ENCODE measurements around the gene RPP25L. TPM values are rescaled to one million over a fixed set of nuclear protein-coding genes. Genes with fewer than 3 reads are reported as not detected.

The RPP25L gene
- total RNA-seq, 2 donors from 2014 or later = 29.9 to 49.2 TPM

DNA sequence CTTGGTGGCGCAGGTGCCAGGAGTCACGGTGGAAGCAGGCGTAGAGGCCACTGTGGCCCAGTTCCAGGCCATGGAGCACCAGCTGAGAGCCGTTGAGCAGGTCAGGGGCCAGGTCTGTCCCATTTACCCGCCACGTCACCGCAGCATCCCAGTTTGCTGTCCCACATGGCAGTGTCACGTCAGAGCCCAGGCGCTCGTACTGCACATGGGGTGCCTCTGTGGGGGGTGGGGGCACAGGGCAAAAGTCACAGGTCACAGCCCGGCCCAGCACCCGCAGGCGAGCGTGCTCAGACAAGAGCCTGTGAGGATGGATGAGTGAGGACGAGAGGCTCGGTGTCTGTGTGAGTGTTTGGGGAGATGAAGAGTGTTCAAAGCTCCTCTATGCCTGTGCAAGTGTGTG, 47.3 kb downstream of the RPP25L start:
- Histone ChIP-seq H3K27ac (no peak overlapping the region), H3K4me1 (peaks cover 0 to 43% of the 10 kb centered on the region in 2 donors), H3K36me3 (no peaks in the 10 kb centered on the region), H3K27me3 (no peaks in the 10 kb centered on the region), H3K9me3 (no peaks in the 10 kb centered on the region), H3K4me3 (no peak overlapping the region)
- no peak for DNase-seq (ENCODE audit: low spot score)
- TF ChIP-seq, protein P1, sequence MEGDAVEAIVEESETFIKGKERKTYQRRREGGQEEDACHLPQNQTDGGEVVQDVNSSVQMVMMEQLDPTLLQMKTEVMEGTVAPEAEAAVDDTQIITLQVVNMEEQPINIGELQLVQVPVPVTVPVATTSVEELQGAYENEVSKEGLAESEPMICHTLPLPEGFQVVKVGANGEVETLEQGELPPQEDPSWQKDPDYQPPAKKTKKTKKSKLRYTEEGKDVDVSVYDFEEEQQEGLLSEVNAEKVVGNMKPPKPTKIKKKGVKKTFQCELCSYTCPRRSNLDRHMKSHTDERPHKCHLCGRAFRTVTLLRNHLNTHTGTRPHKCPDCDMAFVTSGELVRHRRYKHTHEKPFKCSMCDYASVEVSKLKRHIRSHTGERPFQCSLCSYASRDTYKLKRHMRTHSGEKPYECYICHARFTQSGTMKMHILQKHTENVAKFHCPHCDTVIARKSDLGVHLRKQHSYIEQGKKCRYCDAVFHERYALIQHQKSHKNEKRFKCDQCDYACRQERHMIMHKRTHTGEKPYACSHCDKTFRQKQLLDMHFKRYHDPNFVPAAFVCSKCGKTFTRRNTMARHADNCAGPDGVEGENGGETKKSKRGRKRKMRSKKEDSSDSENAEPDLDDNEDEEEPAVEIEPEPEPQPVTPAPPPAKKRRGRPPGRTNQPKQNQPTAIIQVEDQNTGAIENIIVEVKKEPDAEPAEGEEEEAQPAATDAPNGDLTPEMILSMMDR (IDR thresholded peaks at IDR 0.05) = no peak

DNA sequence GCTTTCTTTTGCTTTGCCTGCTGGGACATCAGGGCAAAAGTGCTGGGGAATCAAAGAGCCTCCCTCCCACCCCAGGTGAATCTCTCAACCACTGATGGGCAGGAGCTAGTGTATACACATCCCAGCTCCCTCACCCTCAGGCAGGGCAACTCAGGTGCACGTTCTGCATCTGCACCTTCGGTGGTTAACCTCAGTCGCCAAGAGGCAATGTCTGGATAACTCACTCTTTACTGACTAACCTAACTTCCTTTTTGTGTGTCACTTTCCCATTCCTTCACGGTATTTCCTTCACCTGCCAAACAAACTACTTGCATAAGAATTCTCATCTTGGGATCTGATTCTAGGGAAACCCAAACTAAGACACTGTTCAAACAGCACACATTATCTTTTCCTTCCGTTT, 48.6 kb downstream of the RPP25L start:
- H3K4me1 ChIP-seq = peaks cover 0 to 51% of the 10 kb centered on the region in 2 donors
- no peaks in the 10 kb centered on the region for H3K27me3 ChIP-seq
- H3K4me3 ChIP-seq = no peak overlapping the region
- no peaks in the 10 kb centered on the region for H3K36me3 ChIP-seq
- TF ChIP-seq, protein P1 (IDR thresholded peaks at IDR 0.05) = no peak
- H3K27ac ChIP-seq = no peak overlapping the region
- DNase-seq (ENCODE audit: low spot score) = no peak
- no peaks in the 10 kb centered on the region for H3K9me3 ChIP-seq

DNA sequence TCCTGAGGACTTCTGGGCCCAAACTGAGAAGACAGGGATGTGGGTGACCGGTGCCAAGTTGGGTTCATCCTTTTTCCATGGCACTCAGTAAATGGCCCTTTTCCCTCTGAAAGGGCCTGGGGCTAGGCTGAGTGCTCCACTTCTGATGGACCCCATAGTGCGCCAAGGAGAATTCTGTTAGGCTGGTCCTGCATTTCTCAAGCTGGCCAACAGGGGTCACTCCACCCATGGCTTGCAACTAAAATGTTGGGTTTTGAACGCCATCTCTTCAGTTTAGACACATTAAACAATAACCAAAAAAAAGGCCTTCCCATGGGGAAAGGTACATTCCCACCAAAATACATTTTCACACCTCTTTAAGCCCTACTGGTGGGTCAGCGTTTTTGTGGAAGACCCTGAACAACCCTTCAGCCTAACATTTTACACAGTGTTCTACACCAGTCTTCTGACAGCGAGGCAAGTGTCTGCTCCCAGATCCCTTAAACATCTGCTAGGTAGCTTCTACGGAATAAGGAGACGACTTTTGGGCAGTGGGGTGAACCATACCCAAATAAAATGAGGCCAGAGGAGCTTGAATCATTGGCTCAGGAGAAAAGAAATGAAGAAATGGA, 49.7 kb downstream of the RPP25L start:
- TF ChIP-seq, protein P1 (IDR thresholded peaks at IDR 0.05) = no peak
- DNase-seq (ENCODE audit: low spot score) = no peak
- Histone ChIP-seq H3K36me3 (no peaks in the 10 kb centered on the region), H3K9me3 (no peaks in the 10 kb centered on the region), H3K4me3 (no peak overlapping the region), H3K27me3 (no peaks in the 10 kb centered on the region), H3K27ac (no peak overlapping the region), H3K4me1 (peaks cover 0 to 43% of the 10 kb centered on the region in 2 donors)

DNA sequence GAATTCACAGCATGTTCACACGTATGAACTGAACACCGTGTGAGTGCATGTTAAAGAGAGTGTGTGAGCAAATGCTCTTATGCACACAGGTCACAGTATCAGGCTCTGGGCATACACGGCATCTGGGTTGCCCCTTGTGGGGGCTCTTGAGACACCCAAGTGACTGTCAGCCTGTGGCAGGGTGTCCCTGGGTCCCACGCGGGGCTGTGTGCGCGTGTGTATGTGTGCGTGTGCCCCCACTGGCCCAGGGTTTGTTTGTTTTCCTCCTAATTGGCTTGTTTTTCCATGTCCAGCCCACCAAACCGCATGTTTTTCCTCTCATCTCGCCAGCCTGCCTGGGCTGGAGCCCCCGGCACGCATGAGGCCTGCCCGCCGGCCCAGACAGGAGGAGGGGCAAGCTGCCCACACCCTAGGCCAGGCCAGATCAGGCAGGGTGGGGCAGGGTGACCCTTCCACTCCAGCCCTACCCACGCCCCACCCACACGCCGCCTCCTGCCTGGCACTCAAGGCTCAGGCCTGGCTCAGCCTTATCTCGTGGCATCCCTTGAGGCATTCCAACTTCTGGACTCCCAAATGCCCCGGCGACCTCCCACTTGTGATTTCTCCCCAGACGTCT, 51.2 kb downstream of the RPP25L start:
- H3K27me3 ChIP-seq = no peaks in the 10 kb centered on the region
- H3K4me1 ChIP-seq = peaks cover 0 to 33% of the 10 kb centered on the region in 2 donors
- TF ChIP-seq, protein P1 (IDR thresholded peaks at IDR 0.05) = no peak
- no peak overlapping the region for H3K4me3 ChIP-seq
- H3K27ac ChIP-seq = no peak overlapping the region
- no peaks in the 10 kb centered on the region for H3K36me3 ChIP-seq
- H3K9me3 ChIP-seq = no peaks in the 10 kb centered on the region
- no peak for DNase-seq (ENCODE audit: low spot score)

Other genes starting within 250 kb of the RPP25L start
- 1 to 10 TPM; 5.4 to 7.4 TPM for gene MYORG, start 235.2 kb downstream of the RPP25L start, total RNA-seq
- 10 to 100 TPM; 10.5 to 19.9 TPM for gene FAM219A, start 153.5 kb downstream of the RPP25L start, total RNA-seq
- gene DNAI1, start 153.3 kb downstream of the RPP25L start, total RNA-seq = not detected
- under 1 TPM in 1 of 2 donors, not detected in 1; 0.75 TPM for gene ENHO, start 89.1 kb downstream of the RPP25L start, total RNA-seq
- 10 to 100 TPM in 1 of 2 donors, 1 to 10 TPM in 1; 6.6 to 23.3 TPM for gene CNTFR, start 22.4 kb downstream of the RPP25L start, total RNA-seq
- 100 to 1,000 TPM in 1 of 2 donors, 10 to 100 TPM in 1; 59.1 to 154 TPM for gene DCTN3, start 8.4 kb upstream of the RPP25L start, total RNA-seq
- gene ARID3C, start 17.0 kb upstream of the RPP25L start, total RNA-seq = not detected
- gene SIGMAR1, start 25.7 kb upstream of the RPP25L start, total RNA-seq = 10 to 100 TPM; 52.2 to 70.7 TPM
- 10 to 100 TPM; 30.9 to 35.0 TPM for gene GALT, start 34.6 kb upstream of the RPP25L start, total RNA-seq
- gene IL11RA, start 40.1 kb upstream of the RPP25L start, total RNA-seq = 100 to 1,000 TPM in 1 of 2 donors, 10 to 100 TPM in 1; 58.2 to 108 TPM
- gene CCL27, start 50.6 kb upstream of the RPP25L start, total RNA-seq = not detected
- under 1 TPM in 1 of 2 donors, not detected in 1; 0.63 TPM for gene CCL19, start 79.2 kb upstream of the RPP25L start, total RNA-seq
- 10 to 100 TPM in 1 of 2 donors, 1 to 10 TPM in 1; 2.9 to 26.5 TPM for gene CCL21, start 98.0 kb upstream of the RPP25L start, total RNA-seq